Adrenal gland (tissue), 5 donors: ENCODE data around the gene ROBO2.

Experiments used
- POLR2A ChIP-seq, 2 donors: fragments of 450-650 bp; IDR thresholded peaks; one replicate each; pipeline ENCODE4 v1.6.1; 2017; ENCODE audit warnings: antibody characterized with exemption in 2 of 2, mild to moderate bottlenecking in 2 of 2, moderate library complexity in 1 of 2
- TF ChIP-seq, protein P1 (sequence below), 6 experiments: fragments of 450-650 bp in 4 of 6; fragments of 200-600 bp in 2 of 6; sonication (generic) in 1 of 6; IDR thresholded peaks; 1 replicate in 5 of 6; 2 replicates in 1 of 6; pipeline versions ENCODE4 v1.5.1 to v1.8.0; 2016 to 2021; ENCODE audit warnings: antibody characterized with exemption in 6 of 6, mild to moderate bottlenecking in 2 of 6, moderate library complexity in 1 of 6
- donor health status: DM: no; HTN: no; CAD: no.

DNA sequence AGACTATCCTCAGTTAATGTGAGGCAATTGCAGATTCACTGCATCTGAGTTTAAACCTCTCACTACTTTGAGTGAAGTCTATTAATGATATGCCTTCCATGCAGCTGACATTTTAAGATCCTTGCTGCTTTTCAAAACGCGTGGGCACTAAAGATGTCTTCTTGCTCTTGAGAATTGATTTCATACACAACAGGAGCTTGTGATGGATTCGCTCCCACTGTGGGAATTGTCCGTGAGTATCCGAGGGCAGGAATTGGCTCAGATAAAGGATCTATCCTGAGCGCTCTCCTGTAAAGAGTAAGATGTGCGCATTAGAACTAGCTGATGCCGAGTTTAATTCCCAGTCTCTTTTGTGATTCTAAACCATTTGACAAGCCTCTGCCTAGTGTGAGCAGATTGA, 167.9 kb downstream of the ROBO2 start:
- TF ChIP-seq POLR2A (IDR thresholded peaks at IDR 0.05): no peak
- TF ChIP-seq, protein P1, sequence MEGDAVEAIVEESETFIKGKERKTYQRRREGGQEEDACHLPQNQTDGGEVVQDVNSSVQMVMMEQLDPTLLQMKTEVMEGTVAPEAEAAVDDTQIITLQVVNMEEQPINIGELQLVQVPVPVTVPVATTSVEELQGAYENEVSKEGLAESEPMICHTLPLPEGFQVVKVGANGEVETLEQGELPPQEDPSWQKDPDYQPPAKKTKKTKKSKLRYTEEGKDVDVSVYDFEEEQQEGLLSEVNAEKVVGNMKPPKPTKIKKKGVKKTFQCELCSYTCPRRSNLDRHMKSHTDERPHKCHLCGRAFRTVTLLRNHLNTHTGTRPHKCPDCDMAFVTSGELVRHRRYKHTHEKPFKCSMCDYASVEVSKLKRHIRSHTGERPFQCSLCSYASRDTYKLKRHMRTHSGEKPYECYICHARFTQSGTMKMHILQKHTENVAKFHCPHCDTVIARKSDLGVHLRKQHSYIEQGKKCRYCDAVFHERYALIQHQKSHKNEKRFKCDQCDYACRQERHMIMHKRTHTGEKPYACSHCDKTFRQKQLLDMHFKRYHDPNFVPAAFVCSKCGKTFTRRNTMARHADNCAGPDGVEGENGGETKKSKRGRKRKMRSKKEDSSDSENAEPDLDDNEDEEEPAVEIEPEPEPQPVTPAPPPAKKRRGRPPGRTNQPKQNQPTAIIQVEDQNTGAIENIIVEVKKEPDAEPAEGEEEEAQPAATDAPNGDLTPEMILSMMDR (IDR thresholded peaks at IDR 0.05): no peak
